Mucosa of descending colon (tissue), 3 donors: ENCODE data around the gene ELK4. TPM values are rescaled to one million over a fixed set of nuclear protein-coding genes. Genes with fewer than 3 reads are reported as not detected.
A peak's percentile ranks its signal among the peaks of the same experiment; 100 is the strongest.

Experiments used
- ATAC-seq: fragments of 200-7000 bp; cut with Tn5 transposase; one replicate; pipeline ENCODE4 v1.9.1; 2020; ENCODE audit warnings: mild to moderate bottlenecking, moderate library complexity
- DNase-seq, 3 donors: peaks; one replicate each; pipeline ENCODE4 v3.0.0-alpha.2; 2020
- H3K36me3 ChIP-seq: fragments of 200-600 bp; one replicate; pipeline ENCODE4 v1.8.0; 2021; ENCODE audit warnings: low read depth, mild to moderate bottlenecking
- H3K4me1 ChIP-seq: fragments of 200-600 bp; one replicate; pipeline ENCODE4 v1.8.0; 2021; ENCODE audit warnings: low read depth, mild to moderate bottlenecking
- H3K4me3 ChIP-seq: fragments of 200-600 bp; one replicate; pipeline ENCODE4 v1.8.0; 2021; ENCODE audit warnings: mild to moderate bottlenecking
- H3K9me3 ChIP-seq: fragments of 200-600 bp; one replicate; pipeline ENCODE4 v1.8.0; 2021; ENCODE audit warnings: mild to moderate bottlenecking
- intact Hi-C, 2 donors: fragments of 100-400 bp; cut with DNase I in 1 of 2; cut with micrococcal nuclease in 1 of 2; formaldehyde crosslinking; loops; one replicate each; pipeline versions ENCODE4 v1.11.0 to v1.11.1; 2022; cut with DNase I, micrococcal nuclease
- total RNA-seq, 3 donors: library from RNA; stranded (reverse); fragmentation: NEBNext Ultra II Directional in 2 of 3; extraction: Animal tissue kit (Norgen Biotek cat#: 25700) in 2 of 3; gene quantifications; one replicate each; pipeline versions ENCODE4 v1.2.1 to v1.2.4, GENCODE V29; 2021 to 2023
- TF ChIP-seq, protein P1 (sequence below): fragments of 200-600 bp; IDR thresholded peaks from one replicate; pipeline ENCODE4 v1.8.0; 2022; ENCODE audit warnings: antibody characterized with exemption, mild to moderate bottlenecking
- donor health status: DM: no; HTN: no; CAD: no; lungs with moderate emphysema.
- donor health status: DM: no; HTN: no; CAD: no.
- donor health status: DM: no; HTN: yes; CAD: no.

Gene ELK4
- total RNA-seq, 3 donors from 2014 or later, result 43.1 to 60.6 (median 47.6) TPM

DNA sequence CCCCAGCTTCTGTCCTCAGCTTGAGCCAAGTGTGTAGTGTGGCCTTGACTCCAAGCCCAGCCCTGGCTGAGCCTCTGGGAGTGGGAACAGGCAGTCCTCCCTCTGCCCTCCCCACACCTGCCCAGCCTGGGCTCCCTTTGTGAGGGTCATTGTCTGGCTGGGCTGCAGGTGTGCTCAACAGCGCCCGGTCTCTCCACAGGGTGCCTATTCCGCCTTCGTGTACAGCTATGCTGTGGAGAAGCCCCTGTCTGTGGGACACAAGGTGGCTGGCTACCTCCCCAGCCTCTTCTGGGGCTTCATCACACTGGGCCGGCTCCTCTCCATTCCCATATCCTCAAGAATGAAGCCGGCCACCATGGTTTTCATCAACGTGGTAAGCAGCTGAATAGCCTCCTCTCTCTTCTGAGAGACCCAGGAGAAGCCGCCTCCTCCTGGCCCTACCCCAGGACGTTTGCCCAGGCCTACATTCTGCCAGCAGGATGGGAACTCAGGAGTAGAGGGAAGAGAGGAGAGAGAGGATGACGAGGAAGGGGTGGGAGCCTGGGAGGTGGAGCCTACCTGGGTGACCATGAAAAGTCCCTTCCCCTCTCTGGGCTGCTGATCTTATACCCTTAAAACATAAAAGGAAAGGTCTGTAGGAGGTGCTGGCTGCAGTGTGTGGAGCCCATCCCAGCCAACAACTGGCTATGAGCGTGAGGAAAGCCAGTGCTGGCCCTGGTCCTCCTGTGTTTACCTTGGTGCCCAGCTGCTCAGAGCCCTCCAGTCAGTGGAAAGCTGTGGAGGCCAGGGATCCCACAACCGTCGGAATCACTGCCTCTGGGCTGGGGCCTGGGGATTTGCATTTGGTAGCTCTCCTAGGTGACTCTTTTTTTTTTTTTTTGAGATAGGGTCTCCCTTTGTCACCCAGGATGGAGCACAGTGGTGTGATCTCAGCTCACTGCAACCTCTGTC lies 45.7 kb downstream of the ELK4 start:
- no peak for ATAC-seq
- DNase-seq, result no peak
- TF ChIP-seq, protein P1, sequence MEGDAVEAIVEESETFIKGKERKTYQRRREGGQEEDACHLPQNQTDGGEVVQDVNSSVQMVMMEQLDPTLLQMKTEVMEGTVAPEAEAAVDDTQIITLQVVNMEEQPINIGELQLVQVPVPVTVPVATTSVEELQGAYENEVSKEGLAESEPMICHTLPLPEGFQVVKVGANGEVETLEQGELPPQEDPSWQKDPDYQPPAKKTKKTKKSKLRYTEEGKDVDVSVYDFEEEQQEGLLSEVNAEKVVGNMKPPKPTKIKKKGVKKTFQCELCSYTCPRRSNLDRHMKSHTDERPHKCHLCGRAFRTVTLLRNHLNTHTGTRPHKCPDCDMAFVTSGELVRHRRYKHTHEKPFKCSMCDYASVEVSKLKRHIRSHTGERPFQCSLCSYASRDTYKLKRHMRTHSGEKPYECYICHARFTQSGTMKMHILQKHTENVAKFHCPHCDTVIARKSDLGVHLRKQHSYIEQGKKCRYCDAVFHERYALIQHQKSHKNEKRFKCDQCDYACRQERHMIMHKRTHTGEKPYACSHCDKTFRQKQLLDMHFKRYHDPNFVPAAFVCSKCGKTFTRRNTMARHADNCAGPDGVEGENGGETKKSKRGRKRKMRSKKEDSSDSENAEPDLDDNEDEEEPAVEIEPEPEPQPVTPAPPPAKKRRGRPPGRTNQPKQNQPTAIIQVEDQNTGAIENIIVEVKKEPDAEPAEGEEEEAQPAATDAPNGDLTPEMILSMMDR, result no peak
- intact Hi-C loops, result no loop called here
- Histone ChIP-seq H3K4me1 (peaks cover 35% of the 10 kb centered on the region), H3K4me3 (no peak overlapping the region), H3K9me3 (no peaks in the 10 kb centered on the region), H3K36me3 (no peaks in the 10 kb centered on the region)

DNA sequence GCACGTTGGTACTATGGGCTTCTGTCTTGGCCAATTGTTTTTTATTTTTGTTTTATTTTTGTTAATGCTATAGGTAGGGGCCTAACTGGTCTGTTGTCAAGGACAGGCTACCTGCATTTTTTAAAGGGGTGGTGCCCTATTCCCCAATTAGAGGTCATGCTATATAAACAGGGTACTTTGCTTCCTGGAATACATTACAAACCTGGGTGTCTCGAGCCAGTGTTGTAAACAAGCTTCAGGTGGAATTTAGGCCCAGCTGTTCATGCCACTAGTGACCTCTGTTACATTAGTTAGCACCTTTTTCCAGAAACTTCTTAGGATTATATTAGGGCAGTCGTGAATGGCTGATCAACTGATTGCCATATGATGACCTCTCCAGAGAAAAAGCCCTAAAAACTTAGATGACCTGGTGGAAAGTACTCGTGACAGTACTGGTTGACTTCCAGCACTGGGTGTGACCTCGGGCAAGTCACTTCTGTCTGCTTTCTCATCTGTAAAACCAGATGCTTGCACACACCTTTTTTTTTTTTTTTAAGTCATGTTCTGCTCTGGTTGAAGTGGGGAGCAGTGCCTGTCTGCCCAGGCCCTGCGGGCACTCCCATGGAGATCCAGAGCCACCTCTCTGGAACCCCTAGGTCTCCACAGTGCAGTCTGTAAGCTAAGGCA lies 46.5 kb downstream of the ELK4 start:
- intact Hi-C loops, result no loop called here
- TF ChIP-seq, protein P1, result no peak
- peak; percentile 23 for ATAC-seq
- H3K36me3 ChIP-seq, result no peaks in the 10 kb centered on the region
- no peaks in the 10 kb centered on the region for H3K9me3 ChIP-seq
- H3K4me3 ChIP-seq, result no peak overlapping the region
- H3K4me1 ChIP-seq, result peaks cover 33% of the 10 kb centered on the region
- no peak for DNase-seq

DNA sequence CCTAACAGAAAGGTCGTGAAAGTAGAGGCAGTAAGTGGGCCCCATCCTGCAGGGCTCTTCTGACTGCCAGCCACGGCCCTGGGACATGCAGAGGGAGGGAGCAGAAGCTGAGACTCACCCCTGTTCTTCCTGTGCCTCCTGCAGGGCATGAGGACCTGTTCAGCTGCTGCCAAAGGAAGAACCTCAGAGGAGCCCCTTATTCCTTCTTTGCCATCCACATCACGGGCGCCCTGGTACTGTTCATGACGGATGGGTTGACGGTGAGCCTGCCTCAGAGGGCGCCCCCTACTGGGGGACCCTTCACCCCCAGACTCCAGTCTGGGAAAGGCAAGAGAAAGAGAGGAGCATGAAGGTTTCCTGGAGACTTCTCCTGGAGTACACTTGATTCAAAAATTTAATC lies 47.1 kb downstream of the ELK4 start:
- Histone ChIP-seq H3K9me3 (no peaks in the 10 kb centered on the region), H3K36me3 (no peaks in the 10 kb centered on the region), H3K4me1 (peaks cover 27% of the 10 kb centered on the region), H3K4me3 (no peak overlapping the region)
- intact Hi-C loops, result no loop called here
- DNase-seq (no peak), ATAC-seq (no peak)
- TF ChIP-seq, protein P1, result no peak

DNA sequence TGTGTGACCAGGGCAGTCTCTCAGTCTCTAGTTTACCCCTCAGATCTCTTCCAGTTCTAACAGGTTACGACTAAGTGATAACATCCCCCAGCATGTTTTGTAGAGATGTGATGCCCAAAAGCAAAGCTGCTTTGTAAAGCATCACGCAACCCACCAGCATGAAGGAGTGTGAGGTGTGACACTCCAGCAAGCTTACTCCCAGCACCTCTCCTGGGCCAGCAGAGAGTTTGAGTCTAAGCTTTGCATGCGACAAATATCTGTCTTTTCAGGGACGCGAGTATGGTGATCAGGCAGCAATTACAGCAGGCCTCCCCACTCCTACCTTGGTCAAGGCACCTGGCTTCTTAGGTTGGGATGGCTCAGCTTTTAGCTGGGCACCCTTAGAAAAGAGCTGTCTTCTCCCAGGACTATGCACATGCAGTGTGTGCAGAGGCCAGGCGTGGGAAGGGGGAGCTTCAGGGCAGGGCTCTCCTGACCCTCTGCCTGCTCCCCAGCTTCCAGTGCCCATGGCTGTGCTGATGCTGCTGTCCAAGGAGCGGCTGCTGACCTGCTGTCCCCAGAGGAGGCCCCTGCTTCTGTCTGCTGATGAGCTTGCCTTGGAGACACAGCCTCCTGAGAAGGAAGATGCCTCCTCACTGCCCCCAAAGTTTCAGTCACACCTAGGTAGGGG lies 48.2 kb downstream of the ELK4 start:
- no peak overlapping the region for H3K4me3 ChIP-seq
- intact Hi-C loops, result no loop called here
- ATAC-seq (no peak), DNase-seq (peak in 1 of 3 donors; percentile 4)
- no peaks in the 10 kb centered on the region for H3K9me3 ChIP-seq
- H3K36me3 ChIP-seq, result no peaks in the 10 kb centered on the region
- TF ChIP-seq, protein P1, result no peak
- peaks cover 25% of the 10 kb centered on the region for H3K4me1 ChIP-seq

DNA sequence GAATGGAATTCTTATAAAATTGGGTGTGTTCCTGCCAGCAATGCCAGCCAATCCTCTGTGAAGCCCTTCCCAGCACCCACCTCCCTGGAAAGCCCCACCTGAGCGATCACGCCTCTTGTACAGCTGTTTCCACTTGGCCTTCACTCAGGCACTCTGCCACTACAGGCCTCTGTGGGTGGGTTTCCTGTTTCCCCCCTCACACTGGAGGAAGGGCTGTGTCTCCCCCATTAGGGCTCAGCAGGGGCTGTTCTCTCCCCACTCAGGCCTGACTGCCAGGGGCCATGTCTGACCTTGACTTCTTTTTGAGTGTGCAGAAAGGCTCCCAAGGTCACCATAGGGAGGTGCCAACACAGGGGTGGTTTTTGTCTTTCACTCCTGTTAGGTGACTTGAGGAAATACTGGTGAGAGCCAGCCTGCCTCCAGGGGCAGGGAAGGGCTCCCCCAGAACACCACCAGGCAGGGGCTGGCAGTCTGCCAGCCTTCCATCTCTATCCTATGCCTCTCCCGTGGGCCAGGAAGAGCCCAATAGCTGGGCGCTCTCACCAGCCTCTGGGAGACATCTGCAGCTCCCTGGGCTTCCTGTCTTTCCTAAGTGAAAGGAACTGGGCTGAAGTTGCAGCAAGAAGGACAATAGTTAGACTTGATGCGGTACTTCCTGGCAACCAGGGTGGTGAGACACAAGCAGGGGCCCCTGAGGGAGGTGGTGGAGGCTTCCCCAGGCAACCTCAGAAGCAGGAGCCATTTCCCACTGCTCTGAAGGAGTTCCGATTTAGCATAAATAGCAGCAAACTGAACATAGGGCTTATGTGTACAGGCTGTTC lies 49.1 kb downstream of the ELK4 start:
- Histone ChIP-seq H3K9me3 (no peaks in the 10 kb centered on the region), H3K36me3 (no peaks in the 10 kb centered on the region), H3K4me1 (peaks cover 25% of the 10 kb centered on the region), H3K4me3 (no peak overlapping the region)
- ATAC-seq (peak; percentile 86), DNase-seq (peak; percentile 77 to 83 (median 77))
- intact Hi-C loops, result no loop called here
- TF ChIP-seq, protein P1, result no peak
